HFFc6 (cell line): ENCODE data around the gene SELENOK. TPM values are rescaled to one million over a fixed set of nuclear protein-coding genes. Genes with fewer than 3 reads are reported as not detected.
"Not testable (repeated sequence)": the region's sequence is repeated elsewhere in the genome, so short reads cannot be mapped to it uniquely, and the experiment has no call there.

Source experiments
- DNase-seq: peaks from one replicate; pipeline ENCODE4 v3.0.0-alpha.2; 2018
- H3K27ac Mint-ChIP-seq: 2 replicates; pipeline ENCODE4 v1.8.0; 2020; ENCODE audit warnings: mild to moderate bottlenecking, mixed read lengths
- H3K27me3 Mint-ChIP-seq: 2 replicates; pipeline ENCODE4 v1.8.0; 2021; ENCODE audit warnings: mild to moderate bottlenecking, moderate library complexity, mixed read lengths; ENCODE audit not compliant: insufficient read depth
- H3K36me3 Mint-ChIP-seq: 2 replicates; pipeline ENCODE4 v1.8.0; 2021; ENCODE audit warnings: low read depth, mixed read lengths
- H3K4me1 Mint-ChIP-seq: 2 replicates; pipeline ENCODE4 v1.8.0; 2020; ENCODE audit warnings: low read depth, mixed read lengths
- H3K4me3 Mint-ChIP-seq: 2 replicates; pipeline ENCODE4 v1.8.0; 2020; ENCODE audit warnings: mild to moderate bottlenecking, moderate library complexity, mixed read lengths
- H3K9me3 Mint-ChIP-seq: 2 replicates; pipeline ENCODE4 v1.8.0; 2020; ENCODE audit warnings: mild to moderate bottlenecking, mixed read lengths
- total RNA-seq, 6 experiments: library from RNA; stranded (reverse); fragmentation: NEBNext Ultra II Directional; extraction: Animal tissue kit (Norgen Biotek cat#: 25700); gene quantifications; 2 replicates in 1 of 6; 3 replicates in 5 of 6; pipeline ENCODE4 v1.2.3, GENCODE V29; 2021
- TF ChIP-seq, protein P1 (sequence below): fragments of 200-600 bp; sonication (generic); IDR thresholded peaks from 2 replicates; pipeline ENCODE4 v1.5.0; 2021; ENCODE audit warnings: antibody characterized with exemption, mild to moderate bottlenecking

SELENOK gene
- total RNA-seq, 6 experiments from 2014 or later, result 28.6 to 42.2 (median 34.4) TPM

GRCh38 chr3:53938645-53939044 lies 47.0 kb upstream of the SELENOK start:
- DNase-seq, result peak; percentile 57
- Mint-ChIP-seq H3K36me3 (no peaks in the 10 kb centered on the region), H3K9me3 (no peaks in the 10 kb centered on the region; the same call in 1 of the 2 replicates), H3K27ac (no peak overlapping the region), H3K4me3 (no peak overlapping the region; the same call in 1 of the 2 replicates), H3K4me1 (peaks cover 18% of the 10 kb centered on the region), H3K27me3 (no peaks in the 10 kb centered on the region; the same call in 1 of the 2 replicates)
- TF ChIP-seq, protein P1, sequence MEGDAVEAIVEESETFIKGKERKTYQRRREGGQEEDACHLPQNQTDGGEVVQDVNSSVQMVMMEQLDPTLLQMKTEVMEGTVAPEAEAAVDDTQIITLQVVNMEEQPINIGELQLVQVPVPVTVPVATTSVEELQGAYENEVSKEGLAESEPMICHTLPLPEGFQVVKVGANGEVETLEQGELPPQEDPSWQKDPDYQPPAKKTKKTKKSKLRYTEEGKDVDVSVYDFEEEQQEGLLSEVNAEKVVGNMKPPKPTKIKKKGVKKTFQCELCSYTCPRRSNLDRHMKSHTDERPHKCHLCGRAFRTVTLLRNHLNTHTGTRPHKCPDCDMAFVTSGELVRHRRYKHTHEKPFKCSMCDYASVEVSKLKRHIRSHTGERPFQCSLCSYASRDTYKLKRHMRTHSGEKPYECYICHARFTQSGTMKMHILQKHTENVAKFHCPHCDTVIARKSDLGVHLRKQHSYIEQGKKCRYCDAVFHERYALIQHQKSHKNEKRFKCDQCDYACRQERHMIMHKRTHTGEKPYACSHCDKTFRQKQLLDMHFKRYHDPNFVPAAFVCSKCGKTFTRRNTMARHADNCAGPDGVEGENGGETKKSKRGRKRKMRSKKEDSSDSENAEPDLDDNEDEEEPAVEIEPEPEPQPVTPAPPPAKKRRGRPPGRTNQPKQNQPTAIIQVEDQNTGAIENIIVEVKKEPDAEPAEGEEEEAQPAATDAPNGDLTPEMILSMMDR, result peak; percentile 85

DNA sequence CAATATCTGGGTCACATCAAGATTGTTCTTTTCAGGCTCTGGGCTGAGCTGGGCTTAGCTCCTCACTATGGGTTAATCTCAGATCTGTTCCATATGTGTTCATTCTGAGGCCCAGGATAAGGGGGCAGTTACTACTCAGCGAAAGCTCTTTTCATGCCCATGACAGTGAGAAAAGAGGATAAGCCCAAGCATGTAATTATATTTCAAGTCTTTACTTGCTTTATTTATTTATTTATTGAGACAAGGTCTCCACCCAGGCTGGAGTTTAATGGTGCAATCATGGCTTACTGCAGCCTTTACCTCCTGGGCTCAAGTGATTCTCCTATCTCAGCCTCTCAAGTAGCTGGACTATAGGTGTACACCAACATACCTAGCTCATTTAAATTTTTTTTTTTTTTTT lies 44.7 kb upstream of the SELENOK start:
- no peak for DNase-seq
- no peak overlapping the region for H3K27ac Mint-ChIP-seq
- TF ChIP-seq, protein P1, result no peak
- peaks cover 12% of the 10 kb centered on the region for H3K4me1 Mint-ChIP-seq
- H3K9me3 Mint-ChIP-seq, result no peaks in the 10 kb centered on the region; the same call in 1 of the 2 replicates
- no peaks in the 10 kb centered on the region for H3K36me3 Mint-ChIP-seq
- no peak overlapping the region for H3K4me3 Mint-ChIP-seq
- peaks cover 3% of the 10 kb centered on the region for H3K27me3 Mint-ChIP-seq

- no peak overlapping the region for H3K27ac Mint-ChIP-seq
- no peak for DNase-seq
- no peak overlapping the region for H3K4me3 Mint-ChIP-seq
- TF ChIP-seq, protein P1, result no peak
- H3K4me1 Mint-ChIP-seq, result peaks cover 3% of the 10 kb centered on the region
- H3K9me3 Mint-ChIP-seq, result no peaks in the 10 kb centered on the region; the same call in 1 of the 2 replicates
- H3K36me3 Mint-ChIP-seq, result no peaks in the 10 kb centered on the region
- H3K27me3 Mint-ChIP-seq, result peaks cover 3% of the 10 kb centered on the region
Observed at GRCh38 chr3:53935283-53935901, 43.7 kb upstream of the SELENOK start.

- not testable (repeated sequence) for H3K36me3 Mint-ChIP-seq, H3K27ac Mint-ChIP-seq, H3K9me3 Mint-ChIP-seq
Observed at GRCh38 chr3:53927208-53927872, 35.7 kb upstream of the SELENOK start.

GRCh38 chr3:53921296-53921695 lies 29.6 kb upstream of the SELENOK start:
- H3K4me1 Mint-ChIP-seq, result no peaks in the 10 kb centered on the region
- peaks cover 10% of the 10 kb centered on the region for H3K27me3 Mint-ChIP-seq
- H3K27ac Mint-ChIP-seq, result no peak overlapping the region
- H3K4me3 Mint-ChIP-seq, result no peak overlapping the region
- H3K9me3 Mint-ChIP-seq, result no peaks in the 10 kb centered on the region
- DNase-seq, result peak; percentile 14
- TF ChIP-seq, protein P1, result peak; percentile 67
- H3K36me3 Mint-ChIP-seq, result no peaks in the 10 kb centered on the region

More at GRCh38 chr3:53927208-53927872, 35.7 kb upstream of the SELENOK start:
- H3K27me3 Mint-ChIP-seq, H3K4me1 Mint-ChIP-seq, DNase-seq, H3K4me3 Mint-ChIP-seq: not testable (repeated sequence)

GRCh38 chr3:53919741-53920140 lies 28.1 kb upstream of the SELENOK start:
- H3K4me1 Mint-ChIP-seq, result no peaks in the 10 kb centered on the region
- no peak overlapping the region for H3K4me3 Mint-ChIP-seq
- no peak overlapping the region for H3K27ac Mint-ChIP-seq
- TF ChIP-seq, protein P1, result no peak
- no peaks in the 10 kb centered on the region for H3K9me3 Mint-ChIP-seq
- H3K36me3 Mint-ChIP-seq, result no peaks in the 10 kb centered on the region
- peaks cover 8% of the 10 kb centered on the region for H3K27me3 Mint-ChIP-seq
- DNase-seq, result no peak
